HG02981 (cell line): Measurements from ENCODE around the gene AGPS.
A peak's percentile ranks its signal among the peaks of the same experiment; 100 is the strongest.
"Not testable (repeated sequence)": the region's sequence is repeated elsewhere in the genome, so short reads cannot be mapped to it uniquely, and the experiment has no call there.

Experiments
- ATAC-seq: cut with Tn5 transposase; IDR thresholded peaks from one replicate; pipeline ENCODE4 v1.9.1; 2021; ENCODE audit warnings: mild to moderate bottlenecking, moderate library complexity; ENCODE audit not compliant: unreplicated experiment

AGPS gene

DNA sequence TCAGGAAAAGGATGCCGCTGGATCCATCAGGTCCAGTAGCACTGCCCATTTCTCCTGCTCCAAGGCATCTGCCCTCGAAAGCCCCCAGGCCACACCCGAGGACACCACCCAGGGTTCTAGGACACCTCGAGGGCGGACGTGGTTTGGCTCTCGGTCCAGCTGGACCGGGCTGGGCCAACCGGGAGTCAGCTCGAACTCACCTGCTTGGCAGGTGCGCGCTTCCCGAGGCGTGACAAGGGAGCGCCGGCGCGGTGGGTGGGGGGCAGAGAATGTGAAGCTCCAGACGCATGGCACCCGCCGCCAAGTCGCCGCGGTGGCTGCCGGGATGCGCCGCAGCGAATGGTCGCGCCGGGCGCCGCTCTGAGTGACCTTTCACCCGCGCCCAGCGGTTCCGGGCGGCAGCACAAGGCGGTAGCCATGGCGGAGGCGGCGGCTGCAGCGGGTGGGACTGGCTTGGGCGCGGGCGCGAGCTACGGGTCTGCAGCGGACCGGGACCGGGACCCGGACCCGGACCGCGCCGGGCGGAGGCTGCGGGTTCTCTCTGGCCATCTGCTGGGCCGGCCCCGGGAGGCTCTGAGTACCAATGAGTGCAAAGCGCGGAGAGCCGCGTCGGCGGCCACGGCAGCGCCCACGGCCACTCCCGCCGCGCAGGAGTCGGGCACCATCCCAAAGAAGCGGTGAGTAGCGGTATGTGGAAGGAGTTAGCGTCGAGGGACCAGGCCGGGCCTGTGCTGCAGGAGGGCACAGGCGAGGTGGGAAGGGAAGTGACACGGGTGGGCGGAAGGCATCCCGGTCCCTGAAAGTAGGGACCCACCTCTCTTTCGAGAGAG lies at the start of gene AGPS:
Gene AGPS, plus strand, starts transcription at position 401 of the 830 bp plus-strand sequence. Its CDS starts 17 bp downstream, at position 418.
- ATAC-seq, result peak; percentile 86

DNA sequence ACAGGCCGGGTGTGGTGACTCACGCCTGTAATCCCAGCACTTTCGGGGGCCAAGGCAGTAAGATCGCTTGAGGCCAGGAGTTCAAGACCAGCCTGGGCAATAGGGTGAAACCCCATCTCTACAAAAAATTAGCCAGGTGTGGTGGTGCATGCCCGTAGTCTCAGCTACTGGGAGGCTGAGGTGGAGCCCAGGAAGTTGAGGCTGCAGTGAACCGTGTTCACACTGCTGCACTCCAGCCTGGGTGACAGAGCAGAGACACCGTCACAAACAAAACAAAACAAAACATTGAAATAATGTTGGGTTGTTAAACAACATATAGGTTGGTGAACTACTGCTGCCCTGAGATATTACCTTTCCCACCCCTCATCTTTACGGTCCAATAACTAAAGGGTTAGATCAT lies 48.8 kb upstream of the AGPS start:
- no peak for ATAC-seq

DNA sequence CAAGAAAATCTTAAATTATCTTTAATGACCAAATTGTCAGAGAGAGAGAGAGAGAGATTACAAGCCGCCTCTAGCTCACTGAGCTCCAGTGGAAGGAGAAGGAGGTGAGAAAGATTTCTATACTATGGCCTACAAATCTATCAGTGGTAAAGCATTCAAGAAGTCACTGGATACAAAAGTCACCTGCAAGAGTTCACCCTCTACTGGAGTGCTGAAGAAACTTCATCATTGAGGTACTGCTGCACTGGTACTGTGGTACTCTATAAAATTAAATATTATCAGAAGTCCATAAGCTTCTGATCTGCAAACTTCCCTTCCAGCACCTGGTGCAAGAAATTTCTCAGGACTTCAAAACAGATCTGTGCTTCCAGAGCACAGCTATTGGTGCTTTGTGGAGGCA lies 48.3 kb upstream of the AGPS start:
- ATAC-seq, result no peak

DNA sequence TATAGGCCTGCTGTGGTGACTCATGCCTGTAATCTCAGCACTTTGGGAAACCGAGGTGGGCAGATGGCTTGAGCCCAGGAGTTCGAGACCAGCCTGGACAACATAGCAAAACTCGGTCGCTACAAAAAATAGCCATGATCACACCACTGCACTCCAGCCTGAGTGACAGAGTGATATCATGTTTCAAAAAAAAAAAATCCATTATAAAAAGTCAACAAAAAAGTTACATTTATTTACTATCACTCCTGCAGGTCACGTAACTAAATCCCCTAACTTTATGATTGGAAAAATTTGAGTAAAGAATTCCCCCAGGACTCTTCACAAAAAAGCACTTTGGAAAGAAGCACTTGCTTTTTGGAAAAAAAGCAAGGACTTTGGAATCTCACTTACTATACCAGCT lies 46.4 kb upstream of the AGPS start:
- ATAC-seq, result no peak

DNA sequence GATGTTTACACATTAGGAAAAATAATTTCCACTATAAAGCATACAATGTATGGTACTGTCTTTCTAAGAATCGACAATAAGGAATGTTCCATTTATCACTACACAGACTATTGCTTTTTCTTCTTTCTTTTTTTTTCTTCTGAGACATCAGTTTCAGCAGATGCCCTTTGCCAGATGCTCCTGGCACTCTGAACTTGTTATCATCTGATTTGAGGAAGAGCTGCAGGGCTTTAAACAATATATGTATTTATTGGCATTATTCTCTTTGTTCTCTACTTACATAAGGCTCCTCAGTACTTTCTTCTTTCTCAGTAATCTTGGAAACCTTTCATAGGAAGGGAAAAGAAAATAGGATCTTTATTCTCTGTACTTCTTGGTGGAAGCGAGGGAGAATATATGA lies 45.0 kb upstream of the AGPS start:
- ATAC-seq, result no peak

DNA sequence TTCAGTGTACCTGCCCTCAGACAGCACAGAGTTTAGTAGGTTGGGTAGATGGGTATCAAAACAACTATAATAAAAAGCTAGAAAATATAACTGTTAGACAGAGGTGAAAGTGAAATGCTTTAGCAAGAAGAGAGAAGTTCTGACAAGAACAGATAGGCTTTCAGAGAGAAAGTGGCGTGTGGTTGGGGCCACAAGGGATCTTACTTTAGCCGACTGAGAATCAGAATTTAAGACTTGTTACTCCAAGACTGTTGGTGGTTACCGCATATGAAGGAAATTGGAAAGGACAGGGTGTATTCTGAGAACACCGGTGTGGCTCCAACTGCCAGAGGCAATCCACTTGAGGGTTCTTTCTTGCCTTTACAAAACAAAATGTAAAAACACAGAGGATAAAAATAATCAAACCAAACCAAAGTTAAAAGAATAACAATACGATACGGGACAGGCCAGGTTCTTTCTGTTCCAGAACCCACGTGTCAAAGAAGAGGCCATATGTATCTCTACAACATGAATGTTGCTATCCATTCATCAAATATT lies 44.4 kb upstream of the AGPS start:
- no peak for ATAC-seq

DNA sequence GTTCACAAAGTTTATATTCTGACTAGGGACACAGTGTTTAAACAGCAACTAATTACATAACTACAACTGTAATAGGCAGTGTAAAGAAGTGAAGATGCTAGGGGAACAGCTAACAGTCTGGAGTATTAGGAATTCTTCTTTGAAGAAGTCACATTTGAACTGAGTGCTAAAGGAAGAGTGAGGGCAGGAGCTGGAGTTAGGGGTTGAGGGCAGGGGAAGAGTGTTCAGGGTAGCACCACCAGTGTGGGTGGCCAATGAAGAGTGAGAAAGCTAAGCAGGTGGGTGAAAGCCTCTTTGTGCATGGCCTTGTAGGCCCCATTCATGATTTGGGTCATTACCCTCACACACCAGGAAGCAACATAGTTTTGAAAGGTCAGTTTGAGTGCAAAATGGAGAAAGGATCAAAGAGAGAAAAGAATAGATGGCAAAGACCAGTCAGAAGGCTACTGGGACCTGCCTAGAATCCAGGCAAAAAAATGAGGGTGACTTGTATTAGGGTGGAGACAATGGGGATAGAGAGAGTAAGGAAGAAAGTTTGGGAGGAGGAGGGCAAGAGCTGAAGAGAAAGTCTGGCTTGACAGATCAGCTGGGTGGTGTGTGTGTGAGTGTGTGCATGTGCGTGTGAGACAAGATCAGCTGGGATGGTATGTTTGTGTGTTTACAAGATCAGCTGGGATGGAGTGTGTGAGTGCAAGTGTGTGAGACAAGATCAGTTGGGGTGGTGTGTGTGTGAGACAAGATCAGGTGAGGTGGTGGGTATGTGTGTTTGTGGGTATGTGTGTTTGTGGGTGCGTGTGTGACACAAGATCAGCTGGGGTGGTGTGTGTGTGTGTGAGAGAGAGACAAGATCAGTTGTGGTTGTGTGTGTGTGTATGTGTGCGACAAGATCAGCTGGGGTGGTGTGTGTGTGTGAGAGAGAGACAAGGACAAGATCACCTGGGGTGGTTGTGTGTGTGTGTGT lies 43.6 kb upstream of the AGPS start:
- no peak for ATAC-seq

DNA sequence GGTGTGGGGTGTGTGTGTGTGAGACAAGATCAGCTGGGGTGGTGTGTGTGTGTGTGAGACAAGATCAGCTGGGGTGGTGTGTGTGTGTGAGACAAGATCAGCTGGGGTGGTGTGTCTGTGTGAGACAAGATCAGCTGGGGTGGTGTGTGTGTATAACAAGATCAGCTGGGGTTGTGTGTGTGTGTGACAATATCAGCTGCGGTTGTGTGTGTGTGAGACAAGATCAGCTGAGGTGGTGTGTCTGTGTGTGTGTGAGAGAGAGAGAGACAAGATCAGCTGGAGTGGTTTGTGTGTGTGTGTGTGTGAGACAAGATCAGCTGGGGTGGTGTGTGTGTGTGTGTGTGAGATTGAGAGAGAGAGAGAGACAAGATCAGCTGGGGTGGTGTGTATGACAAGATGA lies 41.9 kb upstream of the AGPS start:
- not testable (repeated sequence) for ATAC-seq

DNA sequence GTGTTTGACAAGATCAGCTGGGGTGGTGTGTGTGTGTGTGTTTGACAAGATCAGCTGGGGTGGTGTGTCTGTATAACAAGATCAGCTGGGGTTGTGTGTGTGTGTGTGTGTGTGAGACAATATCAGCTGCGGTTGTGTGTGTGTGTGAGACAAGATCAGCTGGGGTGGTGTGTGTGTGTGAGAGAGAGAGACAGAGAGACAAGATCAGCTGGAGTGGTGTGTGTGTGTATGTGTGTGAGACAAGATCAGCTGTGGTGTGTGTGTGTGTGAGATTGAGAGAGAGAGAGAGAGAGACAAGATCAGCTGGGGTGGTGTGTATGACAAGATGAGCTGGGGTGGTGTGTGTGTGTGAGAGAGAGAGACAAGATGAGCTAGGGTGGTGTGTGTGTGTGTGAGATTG lies 41.5 kb upstream of the AGPS start:
- ATAC-seq, result not testable (repeated sequence)

DNA sequence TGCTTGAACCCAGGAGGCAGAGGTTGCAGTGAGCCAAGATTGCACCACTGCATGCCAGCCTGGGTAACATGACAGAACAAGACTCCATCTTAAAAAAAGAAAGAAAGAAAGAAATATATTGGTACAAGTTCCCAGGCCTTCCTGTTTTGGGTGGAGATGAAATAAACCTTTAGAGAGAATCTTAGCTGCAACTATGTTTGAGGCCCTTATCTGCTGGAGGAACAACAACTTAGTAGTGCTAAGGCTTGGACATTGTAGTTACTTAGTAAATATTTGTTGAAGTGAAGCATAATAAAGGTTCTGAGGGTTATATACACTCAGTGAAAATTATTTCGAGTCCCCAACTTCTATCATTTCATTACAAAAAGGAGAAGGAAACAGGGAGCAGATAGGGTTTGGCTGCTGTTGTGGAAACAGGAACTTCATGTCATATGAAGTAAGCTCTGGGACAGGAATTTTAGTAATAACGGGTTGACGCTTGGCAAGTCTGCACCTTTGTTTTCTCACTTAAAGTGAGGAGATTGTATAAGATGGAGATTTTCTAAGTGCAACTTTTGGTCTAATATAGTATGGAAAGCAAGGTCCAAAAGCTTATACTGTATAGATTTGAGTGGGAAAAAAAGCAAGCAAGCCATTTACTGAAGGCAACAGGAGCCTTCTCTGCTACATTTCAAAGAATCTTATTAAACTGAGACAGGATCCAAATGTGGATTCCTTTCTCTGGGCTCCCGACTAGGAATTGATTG lies 40.0 kb upstream of the AGPS start:
- no peak for ATAC-seq

DNA sequence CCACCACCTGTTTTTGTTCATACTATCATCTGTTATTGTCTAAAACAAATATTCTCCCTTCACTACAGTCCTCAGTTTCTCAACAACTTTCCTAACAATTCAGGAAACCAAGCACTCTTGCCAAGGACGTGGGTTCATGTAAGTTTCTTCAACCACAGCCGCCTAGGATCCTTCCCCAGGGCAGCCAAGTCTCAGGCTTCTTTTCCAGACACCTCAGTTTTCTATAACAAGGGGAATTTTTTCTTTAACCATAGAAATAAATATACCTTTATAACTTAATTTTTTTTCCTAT lies 39.4 kb upstream of the AGPS start:
- ATAC-seq, result no peak

DNA sequence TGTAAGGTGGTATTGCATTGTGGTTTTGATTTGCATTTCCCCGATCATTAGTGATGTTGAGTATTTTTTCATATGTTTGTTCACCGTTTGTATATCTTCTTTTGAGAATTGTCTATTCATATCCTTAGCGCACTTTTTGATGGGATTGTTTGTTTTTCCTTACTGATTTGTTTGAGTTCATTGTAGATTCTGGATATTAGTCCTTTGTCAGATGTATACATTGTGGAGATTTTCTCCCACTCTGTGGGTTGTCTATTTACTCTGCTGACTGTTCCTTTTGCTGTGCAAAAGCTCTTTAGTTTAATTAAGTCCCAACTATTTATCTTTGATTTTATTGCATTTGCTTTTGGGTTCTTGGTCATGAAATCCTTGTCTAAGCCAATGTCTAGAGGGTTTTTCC lies 38.0 kb upstream of the AGPS start:
- ATAC-seq, result not testable (repeated sequence)

DNA sequence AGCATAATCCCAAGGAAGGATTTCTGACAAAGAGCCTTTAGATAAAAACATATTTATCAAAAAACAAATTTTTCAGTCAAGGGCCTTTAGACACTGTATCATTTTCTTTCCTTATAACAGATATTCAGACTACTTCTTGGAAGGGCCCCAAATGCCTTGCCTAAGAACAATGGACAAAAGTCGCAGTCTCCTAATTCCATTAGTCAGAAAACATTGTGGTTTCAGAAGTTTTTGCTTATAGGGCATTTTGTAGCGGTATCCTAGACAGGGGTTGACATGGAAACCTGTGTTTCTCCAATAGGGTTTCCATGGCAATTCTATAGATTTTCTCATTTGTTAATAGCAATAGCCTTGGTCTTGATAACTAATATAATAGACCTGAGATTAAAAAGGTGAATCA lies 36.7 kb upstream of the AGPS start:
- ATAC-seq, result no peak

DNA sequence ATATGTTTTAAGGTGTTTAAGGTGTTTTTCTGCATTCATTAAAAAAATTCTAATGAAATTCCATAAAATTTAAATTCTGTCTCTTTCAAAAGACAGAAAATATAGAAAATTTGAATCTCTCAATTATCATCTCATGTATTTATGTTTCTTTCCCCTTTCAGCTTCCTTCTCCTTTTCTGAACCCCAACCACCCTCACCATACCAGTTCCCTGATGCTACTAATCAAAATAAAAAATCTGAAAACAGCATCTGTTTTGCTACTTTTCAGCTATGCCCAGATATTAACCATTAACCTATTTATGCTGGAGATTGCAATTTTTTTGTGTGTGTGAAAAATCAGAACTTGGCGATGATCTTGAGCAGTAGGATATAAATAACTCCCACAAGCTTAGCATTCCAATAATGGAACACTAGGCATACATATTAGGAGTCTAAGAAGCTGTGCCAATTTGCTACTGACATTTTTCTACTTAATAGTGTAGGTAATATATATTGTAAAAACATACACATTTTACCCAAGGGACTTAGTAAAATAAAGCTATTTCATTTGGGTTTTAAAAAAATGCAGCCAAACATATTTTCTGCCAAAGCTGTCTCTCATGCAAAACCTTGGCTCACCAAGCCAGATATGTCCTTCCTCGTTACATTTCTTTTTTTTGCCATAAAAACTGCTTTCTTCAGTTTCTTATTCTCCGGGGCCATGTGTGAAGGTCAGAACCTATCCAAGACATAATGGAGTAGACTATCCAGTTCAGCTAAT lies 32.6 kb upstream of the AGPS start:
- ATAC-seq, result no peak

DNA sequence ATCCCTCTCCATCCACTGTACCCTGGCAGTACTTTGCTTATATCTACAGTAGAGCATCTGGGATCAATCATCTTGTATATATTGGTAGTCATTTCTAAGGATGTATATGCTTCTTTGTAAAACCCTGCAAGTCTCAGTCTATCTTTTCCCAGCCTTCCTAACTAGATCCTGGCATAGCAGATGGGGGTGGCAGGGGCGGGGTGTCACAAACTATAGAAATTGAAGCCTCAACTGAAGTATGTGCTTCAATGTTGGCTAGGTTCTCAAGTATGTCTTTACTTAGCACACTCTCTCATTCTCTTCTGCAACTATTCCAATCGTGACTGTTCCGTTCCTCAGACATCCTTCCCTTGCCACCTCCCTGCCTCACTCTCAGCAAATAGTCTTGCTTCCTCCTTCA lies 30.1 kb upstream of the AGPS start:
- ATAC-seq, result no peak

DNA sequence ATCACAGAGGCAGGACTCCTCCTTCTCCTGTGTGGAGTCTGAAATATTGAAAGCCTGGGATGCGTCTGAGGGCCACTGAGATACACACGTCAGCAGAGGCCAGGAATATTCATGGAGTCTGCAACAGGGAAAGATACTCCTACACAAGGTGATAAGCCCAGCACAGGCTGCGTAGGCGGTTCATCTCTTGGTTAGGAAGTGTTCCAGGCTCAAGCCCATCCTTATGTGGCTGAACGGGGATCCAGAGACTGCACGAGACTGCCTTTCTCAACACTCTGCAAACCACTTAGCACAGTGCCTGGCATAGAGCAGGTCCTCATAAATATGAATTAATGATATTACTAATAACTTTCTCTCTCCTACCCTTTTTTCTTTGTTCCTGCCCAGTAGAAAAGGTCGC lies 29.2 kb upstream of the AGPS start:
- ATAC-seq, result no peak

DNA sequence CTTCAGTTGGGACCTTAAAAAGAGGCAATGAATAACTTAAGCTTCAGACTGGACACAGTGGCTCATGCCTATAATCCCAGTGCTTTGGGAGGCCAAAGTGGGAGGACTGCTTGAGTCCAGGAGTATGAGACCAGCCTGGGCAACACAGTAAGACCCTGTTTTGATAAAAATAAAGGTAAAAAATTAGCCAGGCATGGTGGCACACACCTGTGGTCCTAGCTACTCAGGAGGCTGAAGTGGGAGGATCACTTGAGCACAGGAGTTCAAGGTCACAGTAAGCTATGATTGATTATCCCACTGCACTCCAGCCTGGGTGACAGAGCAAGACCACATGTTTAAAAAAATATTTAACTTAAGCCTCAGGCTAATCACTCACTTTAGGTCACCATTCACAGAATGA lies 26.8 kb upstream of the AGPS start:
- not testable (repeated sequence) for ATAC-seq

DNA sequence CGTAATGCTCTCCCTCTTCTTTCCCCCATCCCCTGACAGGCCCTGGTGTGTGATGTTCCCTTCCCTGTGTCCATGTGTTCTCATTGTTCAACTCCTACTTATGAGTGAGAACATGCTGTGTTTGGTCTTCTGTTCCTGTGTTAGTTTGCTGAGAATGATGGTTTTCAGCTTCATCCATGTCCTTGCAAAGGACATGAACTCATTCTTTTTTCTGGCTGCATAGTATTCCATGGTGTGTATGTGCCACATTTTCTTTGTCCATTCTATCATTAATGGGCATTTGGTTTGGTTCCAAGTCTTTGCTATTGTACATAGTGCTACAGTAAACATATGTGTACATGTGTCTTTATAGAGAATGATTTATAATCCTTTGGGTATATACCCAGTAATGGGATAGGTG lies 24.6 kb upstream of the AGPS start:
- ATAC-seq, result not testable (repeated sequence)

DNA sequence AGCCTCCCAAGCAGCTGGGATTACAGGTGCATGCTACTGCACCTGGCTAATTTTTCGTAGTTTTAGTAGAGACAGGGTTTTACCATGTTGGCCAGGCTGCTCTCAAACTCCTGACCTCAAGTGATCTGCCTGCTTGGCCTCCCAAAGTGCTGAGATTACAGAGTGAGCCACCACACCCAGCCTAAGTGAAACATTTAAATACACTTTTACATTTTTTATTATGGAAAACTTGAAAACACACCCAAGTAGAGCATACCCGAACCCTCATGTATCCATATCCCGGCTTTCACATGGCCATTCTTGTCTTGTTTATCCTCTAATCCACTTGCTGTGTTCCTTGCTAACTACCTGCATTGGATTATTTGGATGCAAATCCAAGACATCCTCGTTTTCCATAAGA lies 13.2 kb upstream of the AGPS start:
- ATAC-seq, result no peak

DNA sequence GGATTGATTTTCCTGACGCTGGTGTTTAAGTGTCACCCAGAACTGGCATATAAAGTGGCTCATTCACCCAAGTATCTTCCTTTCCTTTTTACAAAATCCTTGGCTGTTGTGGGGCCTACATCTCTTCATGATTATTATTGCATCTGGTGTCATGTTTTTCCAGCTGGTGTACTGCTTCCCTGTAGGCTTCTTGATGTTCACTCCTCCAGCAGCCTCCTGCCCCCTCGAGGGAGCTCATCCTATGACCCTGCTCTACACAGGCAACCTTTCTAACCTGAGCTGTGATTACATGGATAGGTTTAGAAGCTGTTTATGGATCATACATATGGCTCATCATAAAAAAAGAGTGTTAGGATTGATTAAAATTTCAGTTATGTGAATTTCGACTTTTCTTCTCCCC lies 12.4 kb upstream of the AGPS start:
- no peak for ATAC-seq
